Measurements from ENCODE around the gene B3GNT9. TPM values are rescaled to one million over a fixed set of nuclear protein-coding genes. Genes with fewer than 3 reads are reported as not detected.

The B3GNT9 gene, protein sequence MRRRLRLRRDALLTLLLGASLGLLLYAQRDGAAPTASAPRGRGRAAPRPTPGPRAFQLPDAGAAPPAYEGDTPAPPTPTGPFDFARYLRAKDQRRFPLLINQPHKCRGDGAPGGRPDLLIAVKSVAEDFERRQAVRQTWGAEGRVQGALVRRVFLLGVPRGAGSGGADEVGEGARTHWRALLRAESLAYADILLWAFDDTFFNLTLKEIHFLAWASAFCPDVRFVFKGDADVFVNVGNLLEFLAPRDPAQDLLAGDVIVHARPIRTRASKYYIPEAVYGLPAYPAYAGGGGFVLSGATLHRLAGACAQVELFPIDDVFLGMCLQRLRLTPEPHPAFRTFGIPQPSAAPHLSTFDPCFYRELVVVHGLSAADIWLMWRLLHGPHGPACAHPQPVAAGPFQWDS
- total RNA-seq, result 56.1 and 57.4 TPM in 2 replicates
- polyA plus RNA-seq (2012), result 52.4 TPM

DNA sequence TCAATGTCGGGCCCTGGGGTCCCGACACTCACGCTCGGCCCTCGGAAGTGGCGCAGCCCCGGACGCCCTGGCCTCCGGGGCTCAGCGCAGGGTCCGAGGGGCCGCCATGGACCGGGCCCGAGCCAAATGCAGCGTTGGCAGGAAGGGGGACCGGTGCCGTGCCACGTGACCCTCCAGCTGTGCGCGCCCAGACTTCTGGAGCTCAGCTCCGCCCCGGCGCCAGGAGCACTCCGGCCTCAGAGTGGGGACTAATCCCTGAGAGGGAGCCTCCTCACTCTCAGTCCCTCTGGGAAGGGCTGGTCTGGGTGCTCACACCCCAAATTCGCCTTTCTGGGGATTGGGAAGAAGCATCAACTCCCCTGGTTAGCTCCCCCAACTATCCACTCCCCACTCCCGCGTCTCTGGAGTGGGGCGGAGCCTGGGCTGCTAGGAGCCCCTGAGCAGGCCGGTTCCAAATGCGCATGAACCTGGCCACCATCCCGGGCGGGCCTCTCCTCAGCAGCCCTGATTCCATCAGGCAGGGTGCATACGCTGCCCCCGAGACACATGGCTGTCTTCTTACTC, at the start of gene B3GNT9:
Gene B3GNT9 (minus strand): TSS at position 166 of the 564 bp plus-strand sequence. CDS start 513 bp downstream, outside the sequence.
- DNase-seq (ENCODE audit: low read depth), result peak; percentile 81

DNA sequence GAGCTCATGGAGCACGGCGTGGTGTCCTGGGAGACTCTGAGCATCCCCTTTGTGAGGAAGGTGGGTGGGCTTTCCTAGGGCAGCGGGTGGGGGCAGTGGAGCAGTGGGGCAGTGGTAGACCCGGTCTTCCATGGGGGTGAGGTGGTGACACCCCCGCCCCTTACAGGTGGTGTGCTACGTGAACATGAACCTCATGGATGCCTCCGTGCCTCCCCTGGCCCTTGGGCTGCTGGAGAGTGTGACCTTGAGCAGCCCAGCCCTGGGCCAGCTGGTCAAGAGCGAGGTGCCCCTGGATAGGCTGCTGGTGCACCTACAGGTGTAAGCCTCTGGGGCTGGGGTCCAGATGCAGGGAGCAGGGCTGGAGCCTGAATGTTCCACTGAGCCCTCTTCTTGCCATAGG, 49.7 kb upstream of the B3GNT9 start:
- no peak for DNase-seq (ENCODE audit: low read depth)

DNA sequence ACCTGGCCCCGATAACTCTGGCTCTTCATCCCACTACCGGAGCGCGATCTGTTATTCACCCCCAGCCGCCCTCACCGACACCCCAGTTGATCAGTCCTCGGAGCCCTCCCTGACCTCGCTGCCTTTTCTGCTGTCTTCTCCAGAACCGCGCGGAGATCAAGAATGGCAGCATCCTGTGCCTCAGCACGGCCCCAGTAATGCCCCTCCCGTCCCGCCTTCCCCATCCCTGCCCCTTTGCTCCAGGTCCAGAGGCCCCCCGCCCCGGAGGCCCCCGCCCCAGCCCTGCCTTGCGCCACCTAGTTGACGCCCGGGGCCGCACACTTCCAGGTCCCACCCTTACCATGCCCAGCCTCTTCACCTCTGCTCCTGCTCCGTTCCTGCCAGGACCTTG, 49.0 kb upstream of the B3GNT9 start:
- no peak for DNase-seq (ENCODE audit: low read depth)

DNA sequence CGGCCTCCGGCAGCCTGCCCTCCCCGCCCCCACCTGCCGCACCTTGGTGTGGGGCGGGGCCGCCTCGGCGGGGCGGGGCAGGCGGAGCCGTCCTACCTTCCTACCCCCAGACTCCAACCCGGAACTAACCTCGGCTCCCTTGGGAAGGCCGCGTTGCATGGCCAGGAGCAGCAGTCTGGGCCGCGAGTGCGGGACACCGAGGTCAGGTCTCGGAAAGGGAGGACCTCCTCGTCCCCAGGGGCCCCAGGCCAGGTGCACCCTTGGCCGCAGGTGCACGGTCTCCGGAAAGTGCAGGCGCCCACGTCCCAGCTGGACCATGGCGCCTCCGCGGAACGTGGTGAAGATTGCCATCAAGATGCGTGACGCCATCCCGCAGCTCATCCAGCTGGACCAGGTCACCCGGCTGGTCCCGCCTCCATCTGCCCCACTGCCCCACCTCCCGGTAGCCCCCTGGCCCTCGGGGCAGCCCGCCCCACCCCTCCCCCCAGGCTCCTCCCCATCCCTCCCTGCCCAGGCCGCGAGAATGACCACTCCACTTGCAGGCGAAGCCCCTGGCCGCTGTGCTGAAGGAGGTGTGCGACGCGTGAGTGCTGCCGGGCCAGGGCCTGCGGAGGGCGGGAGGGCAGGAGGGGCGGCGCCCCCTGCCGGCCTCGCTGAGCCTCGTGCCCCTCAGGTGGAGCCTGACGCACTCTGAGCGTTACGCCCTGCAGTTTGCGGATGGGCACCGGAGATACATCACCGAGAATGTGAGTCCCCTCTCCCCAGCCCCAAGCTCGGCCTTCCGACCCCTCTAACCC, 48.4 kb upstream of the B3GNT9 start, which contains the start of gene ELMO3:
Gene ELMO3 (plus strand): TSS at position 121 of the 797 bp plus-strand sequence. CDS start 196 bp downstream, at position 317.
- DNase-seq (ENCODE audit: low read depth), result no peak

DNA sequence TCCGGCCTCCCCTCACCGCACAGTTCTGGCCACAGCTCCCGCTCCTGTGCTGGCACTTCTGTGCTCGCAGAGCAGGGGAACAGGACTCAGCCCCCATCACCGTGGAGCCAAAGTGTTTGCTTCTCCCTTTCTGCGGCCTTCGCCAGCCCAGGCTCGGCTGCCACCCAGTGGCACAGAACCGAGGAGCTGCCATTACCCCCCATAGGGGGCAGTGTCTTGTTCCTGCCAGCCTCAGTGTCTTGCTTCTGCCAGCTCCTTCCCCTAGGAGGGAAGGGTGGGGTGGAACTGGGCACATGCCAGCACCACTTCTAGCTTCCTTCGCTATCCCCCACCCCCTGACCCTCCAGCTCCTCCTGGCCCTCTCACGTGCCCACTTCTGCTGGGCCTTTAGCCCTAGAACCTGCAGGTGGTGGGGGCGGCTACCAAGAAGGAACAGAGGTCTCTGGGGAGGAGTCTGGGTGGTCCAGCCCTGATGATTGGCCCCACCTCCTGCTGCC, 47.5 kb upstream of the B3GNT9 start:
- peak; percentile 41 for DNase-seq (ENCODE audit: low read depth)

DNA sequence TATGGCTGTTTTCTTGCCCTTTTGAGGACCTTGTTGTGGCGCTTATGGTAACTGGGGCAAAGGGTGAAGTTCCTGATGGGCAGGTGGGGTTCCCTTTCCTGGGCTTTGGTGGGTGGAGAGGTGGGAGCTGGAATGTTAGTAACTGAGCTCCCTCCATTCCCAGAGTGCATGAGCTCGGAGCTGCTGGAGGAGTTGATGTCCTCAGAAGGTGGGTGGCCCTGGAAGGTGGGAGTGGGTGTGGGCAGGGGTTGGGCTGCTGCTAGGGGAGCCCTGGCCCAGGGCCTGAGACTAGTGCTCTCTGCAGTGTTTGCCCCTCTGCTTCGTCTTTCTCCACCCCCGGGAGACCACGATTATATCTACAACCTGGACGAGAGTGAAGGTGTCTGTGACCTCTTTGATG, 46.9 kb upstream of the B3GNT9 start:
- no peak for DNase-seq (ENCODE audit: low read depth)

DNA sequence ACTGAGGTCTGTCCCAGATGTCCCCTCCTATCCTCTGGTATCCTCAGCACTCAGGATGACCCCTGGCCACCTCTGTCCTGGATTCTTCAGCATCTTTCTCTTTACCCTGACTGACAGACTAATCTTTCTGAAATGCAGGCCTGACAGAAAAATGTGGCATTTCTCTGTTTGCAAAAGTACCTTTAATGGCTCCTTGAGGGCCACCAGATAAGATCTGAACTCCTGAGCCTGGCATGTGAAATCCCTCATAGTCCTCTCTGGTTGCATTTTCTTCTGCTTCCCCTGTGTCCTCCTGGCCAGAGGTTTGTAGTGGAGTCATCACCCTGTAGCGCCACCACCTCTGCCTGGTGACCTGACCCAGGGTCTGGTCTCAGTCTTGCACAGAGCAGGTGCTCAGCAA, 46.1 kb upstream of the B3GNT9 start:
- no peak for DNase-seq (ENCODE audit: low read depth)

DNA sequence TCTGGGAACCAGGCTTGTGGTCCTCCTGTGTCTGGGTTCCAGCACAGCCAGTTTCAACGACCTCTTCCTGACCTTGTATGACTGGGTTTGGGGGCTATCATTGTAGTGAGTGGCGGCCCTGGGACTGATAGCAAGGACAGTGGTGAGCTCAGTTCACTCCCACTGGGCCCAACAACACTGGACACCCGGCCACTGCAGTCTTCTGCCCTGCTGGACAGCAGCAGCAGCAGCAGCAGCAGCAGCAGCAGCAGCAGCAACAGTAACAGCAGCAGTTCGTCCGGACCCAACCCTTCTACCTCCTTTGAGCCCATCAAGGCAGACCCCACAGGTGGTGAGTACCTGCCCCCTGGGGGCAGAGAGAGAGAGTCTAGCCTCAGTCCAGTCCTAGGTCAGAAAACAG, 44.9 kb upstream of the B3GNT9 start:
- DNase-seq (ENCODE audit: low read depth), result no peak

DNA sequence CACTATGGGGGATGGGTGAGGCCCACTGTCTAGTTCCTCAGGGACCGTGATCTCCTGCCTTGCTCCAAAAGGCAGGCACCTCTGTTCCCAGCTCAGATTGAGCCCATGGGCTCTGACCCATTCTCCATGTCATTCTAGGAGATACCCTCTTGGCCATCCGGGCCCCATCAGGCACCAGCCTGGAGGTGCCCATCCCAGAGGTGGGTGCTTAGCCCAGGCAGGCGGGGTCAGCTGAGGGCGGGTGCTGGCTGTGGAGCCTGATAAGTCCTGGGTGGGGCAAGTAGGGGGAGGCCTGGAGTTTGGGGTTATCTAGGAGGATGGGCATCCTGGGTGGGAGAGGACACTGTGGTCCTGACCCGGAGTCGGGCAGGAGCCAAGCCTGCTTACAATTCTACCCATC, 43.5 kb upstream of the B3GNT9 start:
- DNase-seq (ENCODE audit: low read depth), result no peak

DNA sequence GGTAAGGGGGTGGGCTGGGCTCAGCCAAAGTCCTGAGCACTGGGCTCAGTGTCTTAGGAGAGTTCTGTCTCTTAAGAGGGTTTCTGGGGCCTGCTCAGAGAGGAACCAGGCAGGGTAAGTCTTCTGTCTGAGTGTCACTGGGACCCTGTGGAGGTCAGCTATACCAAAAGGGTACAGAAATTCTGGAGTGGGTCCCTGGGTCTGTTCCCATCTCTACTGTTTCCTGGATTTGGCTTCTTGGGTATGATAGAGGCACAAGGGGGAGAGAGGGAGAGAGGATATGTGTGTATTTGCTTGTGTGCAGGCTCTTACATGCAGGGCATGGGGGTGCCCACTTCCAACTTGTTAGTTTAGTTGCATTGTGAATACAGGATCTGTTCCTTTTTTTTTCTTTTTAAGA, 42.7 kb upstream of the B3GNT9 start:
- DNase-seq (ENCODE audit: low read depth), result no peak

DNA sequence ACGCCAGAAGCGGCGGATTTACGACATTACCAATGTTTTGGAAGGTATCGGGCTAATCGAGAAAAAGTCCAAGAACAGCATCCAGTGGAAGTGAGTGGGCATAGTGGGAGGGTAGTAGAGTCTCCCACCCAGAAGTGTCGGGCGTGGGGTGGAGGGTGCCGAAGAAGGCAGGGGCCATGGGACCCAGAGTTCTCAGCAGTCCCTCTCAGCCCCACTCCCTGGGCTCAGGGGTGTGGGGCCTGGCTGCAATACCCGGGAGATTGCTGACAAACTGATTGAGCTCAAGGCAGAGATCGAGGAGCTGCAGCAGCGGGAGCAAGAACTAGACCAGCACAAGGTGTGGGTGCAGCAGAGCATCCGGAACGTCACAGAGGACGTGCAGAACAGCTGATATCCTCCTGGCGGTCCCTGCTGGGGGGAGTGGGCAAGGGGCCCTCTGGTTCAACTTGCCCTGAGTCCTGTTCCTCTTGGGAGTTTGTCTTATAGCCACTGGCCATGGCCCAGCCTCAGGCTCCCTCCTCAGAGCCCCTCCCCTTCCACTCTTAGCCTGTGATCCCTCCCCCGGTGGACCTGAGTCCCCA, 42.1 kb upstream of the B3GNT9 start:
- no peak for DNase-seq (ENCODE audit: low read depth)

DNA sequence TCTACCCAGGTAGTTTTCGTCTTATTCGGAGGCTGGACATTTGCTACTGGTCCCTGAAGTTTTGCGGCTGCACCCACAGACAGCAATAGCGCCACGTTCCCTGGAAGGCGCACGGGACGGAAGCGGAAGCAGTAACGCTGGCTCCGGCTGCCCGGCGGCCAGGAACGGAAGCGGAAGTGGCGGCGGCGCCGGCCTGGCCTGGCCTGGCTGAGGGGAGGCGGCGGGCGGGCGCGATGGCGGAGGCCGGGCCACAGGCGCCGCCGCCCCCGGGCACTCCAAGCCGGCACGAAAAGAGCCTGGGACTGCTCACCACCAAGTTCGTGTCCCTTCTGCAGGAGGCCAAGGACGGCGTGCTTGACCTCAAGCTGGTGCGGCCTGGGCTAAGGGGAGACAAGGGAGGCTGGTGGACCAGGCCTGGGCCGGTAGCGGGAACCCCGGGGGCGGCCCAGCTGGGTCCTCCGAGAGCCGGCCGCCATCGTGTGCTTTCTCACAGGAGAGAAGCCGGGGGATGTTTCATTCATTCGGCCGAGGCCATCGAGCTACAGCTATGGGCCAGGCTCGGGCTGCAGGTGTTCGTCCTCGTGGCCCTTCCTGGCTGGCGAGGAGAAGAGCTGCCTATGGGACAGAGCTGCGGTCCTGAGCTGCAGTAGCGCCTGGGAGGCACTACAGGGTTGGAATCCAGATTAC, 41.3 kb upstream of the B3GNT9 start, which contains the start of gene E2F4:
Gene E2F4 (plus strand): TSS at position 161 of the 687 bp plus-strand sequence. CDS start 73 bp downstream, at position 234.
- DNase-seq (ENCODE audit: low read depth), result peak; percentile 91

DNA sequence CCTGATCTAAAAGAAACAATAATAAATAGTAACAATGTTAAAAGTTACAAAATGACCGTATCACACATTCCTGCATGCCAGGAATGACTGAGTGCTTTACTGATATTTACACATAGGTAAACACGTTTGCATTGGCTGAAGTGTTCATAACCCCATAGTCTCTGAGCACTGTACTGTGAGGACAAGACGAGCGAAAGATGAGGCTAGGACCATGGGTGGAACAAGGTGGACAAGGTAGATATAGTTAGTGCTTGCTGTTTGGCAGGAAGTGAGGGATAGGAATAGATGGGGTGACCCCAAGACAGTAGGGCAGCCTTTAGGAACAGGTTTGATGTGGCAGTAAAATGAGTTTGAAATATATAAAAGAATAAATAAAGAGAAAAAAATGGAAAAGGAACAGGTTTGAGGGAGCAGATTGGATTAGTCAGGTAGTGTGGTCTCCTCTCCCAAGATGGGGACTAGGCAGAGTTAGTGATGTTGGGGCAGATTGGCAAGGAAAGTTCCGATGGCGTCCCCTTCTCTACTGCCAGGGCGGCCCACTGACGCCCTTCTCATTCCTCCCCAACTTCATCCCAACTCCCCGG, 40.7 kb upstream of the B3GNT9 start:
- DNase-seq (ENCODE audit: low read depth), result no peak

DNA sequence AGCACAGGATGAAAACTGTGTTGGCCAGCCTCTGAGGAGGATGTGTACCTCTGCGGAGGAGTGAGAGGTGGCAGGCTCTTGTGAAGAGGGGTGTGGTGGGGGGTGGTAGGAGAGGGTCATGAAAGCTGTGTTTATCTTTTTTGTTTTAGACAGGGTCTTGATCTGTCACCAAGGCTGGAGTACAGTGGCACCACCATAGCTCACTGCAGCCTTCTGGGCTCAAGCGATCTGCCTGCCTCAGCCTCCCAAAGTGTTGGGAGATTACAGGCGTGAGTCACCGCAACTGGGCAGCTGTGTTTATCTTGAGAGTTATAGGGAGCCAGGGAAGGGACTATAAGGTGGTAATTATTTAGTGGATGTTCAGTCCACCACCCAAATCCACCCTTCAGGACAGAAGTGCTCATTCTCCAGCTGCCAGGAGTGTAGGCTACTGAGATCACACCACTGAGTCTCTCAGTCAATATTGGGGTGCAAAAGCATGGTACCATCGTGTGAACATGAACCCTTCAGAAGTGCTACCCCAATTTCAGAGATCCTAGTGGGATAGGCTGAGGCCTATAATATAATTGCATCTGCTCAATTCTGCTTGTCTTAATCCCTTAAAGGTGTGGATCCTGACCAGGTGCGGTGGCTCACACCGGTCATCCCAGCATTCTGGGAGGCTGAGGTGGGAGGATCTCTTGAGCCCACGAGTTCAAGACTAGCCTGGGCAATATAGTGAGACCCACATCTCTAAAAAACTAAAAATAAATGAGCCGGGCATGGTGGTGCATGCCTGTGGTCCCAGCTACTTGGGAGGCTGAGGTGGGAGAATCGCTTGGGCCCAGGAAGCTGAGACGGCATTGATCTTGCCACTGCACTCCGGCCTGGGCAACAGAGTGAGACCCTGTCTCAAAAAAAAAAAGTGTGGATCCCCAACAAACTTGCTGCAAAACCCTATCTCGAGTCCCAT, 39.9 kb upstream of the B3GNT9 start:
- no peak for DNase-seq (ENCODE audit: low read depth)

DNA sequence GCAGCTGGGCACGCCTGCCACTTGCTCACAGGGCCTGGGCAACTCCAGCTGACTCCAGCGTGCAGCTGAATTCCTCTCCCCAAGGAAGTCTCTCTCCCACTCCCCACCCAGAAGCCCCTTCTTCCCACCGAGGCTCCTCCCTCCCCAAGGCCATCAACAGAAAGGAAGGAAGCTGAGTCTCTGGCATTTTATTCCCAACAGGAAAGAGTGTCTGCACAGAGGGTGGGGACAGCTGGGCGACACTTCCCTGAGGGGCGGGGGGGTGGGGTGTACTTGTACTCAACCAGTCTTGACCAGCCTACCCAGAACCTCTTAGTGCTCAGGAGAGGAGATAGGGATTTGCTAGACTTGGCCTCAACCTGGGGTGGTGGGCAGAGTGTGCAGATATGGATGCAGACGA, 39.2 kb upstream of the B3GNT9 start, which contains the start of gene EXOC3L1:
Gene EXOC3L1 (minus strand): TSS at position 96 of the 400 bp plus-strand sequence. CDS start 460 bp downstream, outside the sequence.
- DNase-seq (ENCODE audit: low read depth), result no peak

DNA sequence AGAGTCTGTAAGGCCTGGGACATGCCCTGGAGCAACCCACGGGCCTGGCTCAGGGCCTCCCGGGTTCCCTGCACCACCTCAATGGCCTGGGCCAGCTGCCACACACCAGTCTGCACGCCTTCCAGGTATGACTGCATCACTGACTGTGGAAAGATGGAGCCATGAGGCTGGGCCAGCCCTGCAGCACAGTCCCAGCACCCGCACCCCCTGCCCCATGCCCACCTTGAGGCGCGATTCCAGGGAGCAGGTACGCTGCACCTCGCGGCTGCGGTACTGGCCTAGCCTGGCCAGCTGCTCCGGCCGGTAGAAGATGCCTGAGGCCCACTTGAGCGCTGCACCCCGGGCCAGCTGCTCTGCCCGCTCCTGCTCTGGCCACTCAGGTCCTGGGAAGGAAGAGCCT, 38.0 kb upstream of the B3GNT9 start:
- no peak for DNase-seq (ENCODE audit: low read depth)

DNA sequence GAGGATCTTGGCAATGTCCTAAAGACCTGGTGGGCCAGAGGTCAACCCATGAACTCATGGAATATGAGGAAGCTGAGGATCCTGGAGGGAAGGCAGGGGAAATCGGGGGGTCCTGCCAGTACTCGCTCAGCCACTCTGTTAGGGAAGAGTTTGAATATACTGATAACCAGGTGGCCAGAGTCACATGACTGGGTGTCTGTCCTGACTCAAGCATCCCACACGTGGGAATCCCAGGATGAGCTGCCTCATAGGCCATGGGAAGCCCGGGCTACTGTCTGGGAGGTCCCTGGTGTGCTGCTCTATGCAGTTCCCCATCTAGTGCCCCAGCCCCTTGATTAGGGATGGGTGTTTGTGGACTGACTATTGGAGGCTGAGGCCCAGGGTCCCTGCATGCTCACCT, 37.5 kb upstream of the B3GNT9 start:
- no peak for DNase-seq (ENCODE audit: low read depth)

DNA sequence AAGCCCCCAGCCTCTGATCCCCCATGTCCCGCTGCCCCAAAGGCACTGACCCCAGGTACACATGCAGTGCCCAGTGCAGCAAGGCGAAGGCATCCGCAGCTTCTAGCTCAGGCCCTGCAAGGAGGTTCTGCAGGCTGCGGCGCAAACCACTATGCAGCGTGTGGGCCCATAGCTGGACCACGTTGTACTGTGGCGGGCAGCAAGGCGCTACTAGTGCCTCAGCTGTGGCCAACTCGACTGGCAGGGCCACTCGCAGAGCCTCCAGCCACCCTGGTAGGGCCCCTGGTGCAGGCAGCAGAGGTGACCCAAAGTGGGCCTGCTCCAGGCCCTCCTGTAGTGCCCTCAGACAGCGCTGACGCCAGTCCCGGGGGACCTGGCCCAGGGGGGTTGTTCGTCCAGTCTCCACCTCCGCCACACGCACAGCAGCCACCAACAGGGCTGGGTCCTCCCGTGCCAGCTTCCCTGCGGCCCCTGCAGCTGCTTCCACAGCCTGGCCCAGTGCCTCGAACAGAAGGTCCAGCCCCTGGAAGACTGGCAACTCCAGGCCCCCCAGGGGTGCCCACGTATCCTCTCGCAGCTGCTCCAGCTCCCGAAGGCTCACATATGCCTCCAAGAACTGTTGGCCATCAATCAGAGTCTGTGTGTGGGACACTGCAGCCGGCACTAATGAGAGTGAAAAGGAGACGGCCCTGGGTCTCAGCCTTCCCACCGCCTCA, 36.5 kb upstream of the B3GNT9 start:
- DNase-seq (ENCODE audit: low read depth), result peak; percentile 96

All from myocyte (in vitro differentiated cells).